Chondrocyte (in vitro differentiated cells): ENCODE data around the gene ZNF569. TPM values are rescaled to one million over a fixed set of nuclear protein-coding genes. Genes with fewer than 3 reads are reported as not detected.
"Not testable (repeated sequence)": the region's sequence is repeated elsewhere in the genome, so short reads cannot be mapped to it uniquely, and the experiment has no call there.

ENCODE experiments used
- DNase-seq: peaks from one replicate; pipeline ENCODE4 v3.0.0; 2021; ENCODE audit warnings: mixed read lengths, low spot score
- H3K27ac Mint-ChIP-seq: one replicate; pipeline ENCODE4 v1.8.0; 2021; ENCODE audit warnings: mild to moderate bottlenecking, moderate library complexity, mixed read lengths; ENCODE audit not compliant: unreplicated experiment
- H3K27me3 Mint-ChIP-seq: 2 replicates; pipeline ENCODE4 v1.8.0; 2021; ENCODE audit warnings: low read depth, mixed read lengths
- H3K36me3 Mint-ChIP-seq: 2 replicates; pipeline ENCODE4 v1.8.0; 2021; ENCODE audit warnings: low read depth, mixed read lengths
- H3K4me1 Mint-ChIP-seq: 2 replicates; pipeline ENCODE4 v1.8.0; 2021; ENCODE audit warnings: low read depth, mild to moderate bottlenecking, mixed read lengths
- H3K4me3 Mint-ChIP-seq: one replicate; pipeline ENCODE4 v1.8.0; 2021; ENCODE audit warnings: mild to moderate bottlenecking, moderate library complexity, mixed read lengths; ENCODE audit not compliant: unreplicated experiment
- H3K9me3 Mint-ChIP-seq: 2 replicates; pipeline ENCODE4 v1.8.0; 2021; ENCODE audit warnings: low read depth, mixed read lengths
- CTCF ChIP-seq: fragments of 200-600 bp; sonication (generic); IDR thresholded peaks from 2 replicates; pipeline ENCODE4 v1.5.0; 2021; ENCODE audit warnings: antibody characterized with exemption, mild to moderate bottlenecking, moderate library complexity
- total RNA-seq: library from RNA; stranded (reverse); gene quantifications from 3 replicates; pipeline ENCODE4 v1.2.1, GENCODE V29; 2021

Gene ZNF569
- total RNA-seq, 1 donor from 2014 or later, result 7.4 TPM

GRCh38 chr19:37413313-37414084 lies 53.7 kb downstream of the ZNF569 start:
- Mint-ChIP-seq H3K4me1 (no peaks in the 10 kb centered on the region), H3K36me3 (peaks cover 70% of the 10 kb centered on the region), H3K4me3 (no peak overlapping the region), H3K9me3 (peaks cover 71% of the 10 kb centered on the region), H3K27me3 (no peaks in the 10 kb centered on the region), H3K27ac (no peak overlapping the region)
- DNase-seq, result no peak
- no peak for TF ChIP-seq CTCF

GRCh38 chr19:37412700-37413099 lies 54.5 kb downstream of the ZNF569 start:
- DNase-seq, result no peak
- Mint-ChIP-seq H3K27ac (no peak overlapping the region), H3K9me3 (peaks cover 74% of the 10 kb centered on the region), H3K36me3 (peaks cover 68% of the 10 kb centered on the region), H3K27me3 (no peaks in the 10 kb centered on the region), H3K4me1 (no peaks in the 10 kb centered on the region), H3K4me3 (no peak overlapping the region)
- no peak for TF ChIP-seq CTCF

- Mint-ChIP-seq H3K36me3 (peaks cover 28% of the 10 kb centered on the region), H3K9me3 (peaks cover 84% of the 10 kb centered on the region)
- not testable (repeated sequence) for DNase-seq, H3K4me1 Mint-ChIP-seq, H3K4me3 Mint-ChIP-seq, H3K27me3 Mint-ChIP-seq, H3K27ac Mint-ChIP-seq
Measured at GRCh38 chr19:37406140-37406846, 61.0 kb downstream of the ZNF569 start.

GRCh38 chr19:37403403-37403802 lies 63.8 kb downstream of the ZNF569 start:
- DNase-seq, result peak; percentile 92
- H3K36me3 Mint-ChIP-seq, result peaks cover 15% of the 10 kb centered on the region
- H3K27me3 Mint-ChIP-seq, result no peaks in the 10 kb centered on the region
- TF ChIP-seq CTCF, result no peak
- no peaks in the 10 kb centered on the region for H3K4me1 Mint-ChIP-seq
- no peak overlapping the region for H3K4me3 Mint-ChIP-seq
- H3K9me3 Mint-ChIP-seq, result peaks cover 81% of the 10 kb centered on the region
- H3K27ac Mint-ChIP-seq, result no peak overlapping the region

- no peak for DNase-seq
- Mint-ChIP-seq H3K27ac (no peak overlapping the region), H3K27me3 (no peaks in the 10 kb centered on the region), H3K36me3 (peaks cover 13% of the 10 kb centered on the region), H3K9me3 (peaks cover 69% of the 10 kb centered on the region), H3K4me3 (no peak overlapping the region), H3K4me1 (no peaks in the 10 kb centered on the region)
- TF ChIP-seq CTCF, result no peak
Measured at GRCh38 chr19:37401078-37401477, 66.2 kb downstream of the ZNF569 start.

GRCh38 chr19:37391399-37391798 lies 75.8 kb downstream of the ZNF569 start:
- peaks cover 66% of the 10 kb centered on the region for H3K9me3 Mint-ChIP-seq
- not testable (repeated sequence) for H3K4me3 Mint-ChIP-seq, DNase-seq, H3K4me1 Mint-ChIP-seq, H3K27ac Mint-ChIP-seq, H3K27me3 Mint-ChIP-seq
- H3K36me3 Mint-ChIP-seq, result peaks cover 55% of the 10 kb centered on the region
